Upper lobe of right lung (tissue), 1 donor: ENCODE results near the gene PTRHD1. TPM values are rescaled to one million over a fixed set of nuclear protein-coding genes. Genes with fewer than 3 reads are reported as not detected.

Source experiments
- ATAC-seq: fragments of 200-7000 bp; cut with Tn5 transposase; one replicate; pipeline ENCODE4 v1.9.1; 2020; ENCODE audit warnings: mild to moderate bottlenecking, moderate library complexity
- DNase-seq: peaks from one replicate; pipeline ENCODE4 v3.0.0-alpha.2; 2020
- H3K27ac ChIP-seq: fragments of 200-600 bp; one replicate; pipeline ENCODE4 v1.8.0; 2022
- H3K27me3 ChIP-seq: fragments of 200-600 bp; one replicate; pipeline ENCODE4 v1.8.0; 2022; ENCODE audit warnings: mild to moderate bottlenecking
- H3K36me3 ChIP-seq: fragments of 200-600 bp; one replicate; pipeline ENCODE4 v1.8.0; 2022
- H3K4me1 ChIP-seq: fragments of 200-600 bp; one replicate; pipeline ENCODE4 v1.8.0; 2022
- H3K4me3 ChIP-seq: fragments of 200-600 bp; one replicate; pipeline ENCODE4 v1.8.0; 2022; ENCODE audit warnings: mild to moderate bottlenecking
- H3K9me3 ChIP-seq: fragments of 200-600 bp; one replicate; pipeline ENCODE4 v1.8.0; 2022
- CTCF ChIP-seq: fragments of 200-600 bp; IDR thresholded peaks from one replicate; pipeline ENCODE4 v1.8.0; 2022; ENCODE audit warnings: antibody characterized with exemption
- intact Hi-C: fragments of 100-400 bp; cut with DNase I; formaldehyde crosslinking; loops from one replicate; pipeline ENCODE4 v1.11.0; 2022
- total RNA-seq: library from RNA; stranded (reverse); fragmentation: NEBNext Ultra II Directional; extraction: Animal tissue kit (Norgen Biotek cat#: 25700); gene quantifications from one replicate; pipeline ENCODE4 v1.2.1, GENCODE V29; 2021
- donor health status: DM: no; HTN: yes; CAD: no; lungs with severe emphysema.

PTRHD1 gene
- total RNA-seq, 1 donor from 2014 or later: 30.7 TPM

DNA sequence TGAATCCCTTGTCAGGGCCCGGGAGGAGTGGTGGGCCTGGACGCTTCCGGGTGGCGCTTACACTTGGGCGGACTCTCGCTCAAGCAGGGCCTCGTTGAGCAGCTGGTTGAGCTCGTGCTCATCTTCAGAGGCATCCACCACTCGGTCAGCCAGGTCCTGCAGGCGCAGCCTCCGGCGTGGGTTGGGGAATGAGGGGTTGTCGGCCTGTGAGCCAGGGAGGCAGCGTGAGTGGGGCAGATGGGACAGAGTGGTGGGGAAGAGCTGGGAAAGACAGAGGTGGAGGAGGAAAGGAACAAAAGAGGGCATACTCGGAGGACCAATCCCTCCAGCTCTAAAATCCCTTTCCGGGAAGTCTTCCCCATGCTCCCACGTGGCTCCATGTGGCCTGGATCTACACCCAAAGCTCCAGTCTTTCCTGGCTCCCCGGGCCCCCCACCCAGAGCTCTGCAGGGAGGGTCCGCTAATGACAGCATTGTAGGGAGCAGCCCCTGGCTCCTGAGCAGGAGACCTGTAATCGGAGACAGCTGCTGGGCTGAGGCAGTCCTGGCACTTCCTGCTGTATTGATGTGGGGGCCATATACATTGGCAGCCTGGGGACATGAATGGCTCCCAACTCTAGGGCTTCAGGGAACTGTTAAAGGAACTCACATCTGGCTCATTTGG lies 41.7 kb upstream of the PTRHD1 start:
- H3K9me3 ChIP-seq: no peaks in the 10 kb centered on the region
- ATAC-seq: no peak
- no peak overlapping the region for H3K4me3 ChIP-seq
- no peak overlapping the region for H3K27ac ChIP-seq
- no peaks in the 10 kb centered on the region for H3K4me1 ChIP-seq
- intact Hi-C loops: no loop called here
- no peak for DNase-seq
- TF ChIP-seq CTCF: no peak
- no peaks in the 10 kb centered on the region for H3K27me3 ChIP-seq
- H3K36me3 ChIP-seq: peaks cover 4% of the 10 kb centered on the region

DNA sequence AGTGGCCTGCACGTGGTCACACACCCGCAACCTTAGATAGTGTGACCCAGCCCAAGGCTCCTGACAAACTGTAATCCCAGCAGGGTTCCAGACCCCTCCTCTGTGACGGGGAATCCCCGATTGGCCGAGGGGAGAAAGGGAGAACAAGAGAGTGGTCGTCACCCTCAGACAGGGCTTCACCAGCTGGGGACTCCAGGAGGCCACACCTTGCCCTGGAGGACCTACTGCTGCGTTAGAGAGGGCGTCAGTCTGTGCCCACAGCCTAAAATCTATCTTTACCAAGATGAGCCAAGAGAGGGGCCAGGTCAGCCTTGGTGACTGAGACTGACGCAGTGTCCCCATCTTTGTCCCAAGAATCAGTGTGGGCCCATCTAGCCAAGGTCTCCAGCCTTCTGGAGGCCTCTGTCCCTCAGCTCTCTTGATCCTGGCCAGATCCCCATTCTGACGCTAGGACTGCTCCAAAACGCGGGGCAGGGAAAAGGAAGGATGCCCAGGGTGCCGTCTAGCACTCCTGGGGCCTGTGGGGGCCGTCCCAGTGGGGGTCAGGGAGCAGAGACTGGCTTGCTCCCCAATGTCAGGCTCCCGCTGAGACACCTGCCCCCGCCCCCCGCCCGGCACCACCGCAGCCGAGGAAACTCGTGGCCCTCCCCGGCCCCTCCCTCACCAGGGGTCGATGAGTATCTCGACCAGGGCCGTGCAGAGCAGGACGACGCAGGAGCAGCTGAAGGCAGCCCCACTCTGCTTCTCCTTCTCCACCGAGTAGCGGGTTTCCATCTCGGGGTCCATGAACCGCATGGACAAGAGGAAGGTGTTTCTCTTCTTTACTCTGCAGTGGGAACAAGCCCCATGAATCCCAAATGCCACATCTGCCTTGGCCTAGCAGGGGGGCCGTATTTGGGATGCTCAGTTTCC lies 40.9 kb upstream of the PTRHD1 start:
- intact Hi-C loops: no loop called here
- Histone ChIP-seq H3K36me3 (peaks cover 4% of the 10 kb centered on the region), H3K27me3 (no peaks in the 10 kb centered on the region), H3K9me3 (no peaks in the 10 kb centered on the region), H3K27ac (no peak overlapping the region), H3K4me1 (no peaks in the 10 kb centered on the region), H3K4me3 (no peak overlapping the region)
- DNase-seq: no peak
- no peak for TF ChIP-seq CTCF
- ATAC-seq: no peak

GRCh38 chr2:24832931-24833701 lies 39.9 kb upstream of the PTRHD1 start:
- Histone ChIP-seq H3K9me3 (no peaks in the 10 kb centered on the region), H3K27me3 (no peaks in the 10 kb centered on the region), H3K27ac (no peak overlapping the region), H3K36me3 (peaks cover 4% of the 10 kb centered on the region), H3K4me1 (no peaks in the 10 kb centered on the region), H3K4me3 (no peak overlapping the region)
- no peak for ATAC-seq
- peak; percentile 40 for DNase-seq
- no peak for TF ChIP-seq CTCF
- intact Hi-C loops: no loop called here

DNA sequence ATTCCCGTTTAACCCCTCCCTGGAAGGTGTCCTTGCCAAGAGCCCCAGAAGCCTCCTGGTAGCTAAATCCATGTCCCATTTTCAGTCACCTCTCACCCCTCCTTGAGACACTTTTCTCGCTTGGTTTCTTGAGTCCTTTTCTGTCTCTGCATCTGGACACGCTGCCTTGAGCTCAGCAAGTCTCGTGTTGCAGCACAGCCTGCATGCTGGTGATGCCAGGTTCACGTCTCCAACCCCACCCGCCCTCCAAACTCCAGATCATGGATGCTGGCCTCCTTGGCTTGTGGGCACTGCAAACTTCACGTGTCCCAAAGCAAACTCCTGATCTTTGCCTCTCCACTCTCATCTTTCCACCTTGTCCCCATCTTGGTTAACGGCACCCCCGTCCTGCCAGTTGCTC lies 39.3 kb upstream of the PTRHD1 start:
- Histone ChIP-seq H3K27ac (no peak overlapping the region), H3K4me1 (peaks cover 5% of the 10 kb centered on the region), H3K9me3 (no peaks in the 10 kb centered on the region), H3K4me3 (no peak overlapping the region), H3K27me3 (no peaks in the 10 kb centered on the region), H3K36me3 (peaks cover 4% of the 10 kb centered on the region)
- DNase-seq (peak; percentile 34), ATAC-seq (no peak)
- intact Hi-C loops: no loop called here
- no peak for TF ChIP-seq CTCF

DNA sequence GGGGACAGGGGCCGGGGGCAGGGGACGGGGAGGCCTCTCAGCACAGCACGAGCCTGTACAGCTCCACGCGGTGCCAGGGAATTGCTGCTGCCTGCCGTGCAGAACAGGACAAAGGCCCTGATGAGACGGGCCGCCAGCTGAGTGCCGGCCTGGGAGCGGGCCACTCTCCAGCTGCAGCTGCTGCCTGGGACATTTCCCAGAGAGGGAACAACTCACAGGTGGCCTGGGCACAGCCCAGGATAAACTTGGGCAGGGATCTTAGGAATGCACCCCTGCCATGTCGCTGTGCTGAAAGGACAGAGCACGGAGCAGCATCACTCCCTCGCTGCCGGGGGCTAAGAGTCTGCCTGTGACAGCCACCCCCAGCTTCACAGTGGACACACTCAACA lies 38.9 kb upstream of the PTRHD1 start:
- Histone ChIP-seq H3K9me3 (no peaks in the 10 kb centered on the region), H3K4me1 (peaks cover 9% of the 10 kb centered on the region), H3K27ac (no peak overlapping the region), H3K27me3 (no peaks in the 10 kb centered on the region), H3K4me3 (no peak overlapping the region), H3K36me3 (peaks cover 4% of the 10 kb centered on the region)
- no peak for TF ChIP-seq CTCF
- peak; percentile 60 for DNase-seq
- peak; percentile 17 for ATAC-seq
- intact Hi-C loops: no loop called here
